Bronchial epithelial cell (primary cell): ENCODE data around the gene GASK1B. TPM values are rescaled to one million over a fixed set of nuclear protein-coding genes. Genes with fewer than 3 reads are reported as not detected.

ENCODE experiments used
- DNase-seq: peaks from one replicate; pipeline ENCODE4 v3.0.0-alpha.2; 2010; ENCODE audit warnings: low read depth
- FAIRE-seq: peaks from 2 replicates; lab custom pipeline; 2011; peaks lifted over from hg19 to GRCh38; lab: Jason Lieb, UNC
- H3K27me3 ChIP-seq: 2 replicates; pipeline ENCODE4 v1.5.1; 2011; ENCODE audit warnings: low read length; ENCODE audit not compliant: control insufficient read depth, insufficient read depth
- H3K36me3 ChIP-seq: 2 replicates; pipeline ENCODE4 v1.5.1; 2011; ENCODE audit warnings: low read length; ENCODE audit not compliant: control insufficient read depth, insufficient read depth
- H3K4me3 ChIP-seq: 2 replicates; pipeline ENCODE4 v1.5.1; 2011; ENCODE audit warnings: mild to moderate bottlenecking, low read depth, low read length, control low read depth
- CTCF ChIP-seq: IDR thresholded peaks from 2 replicates; pipeline ENCODE4 v1.5.1; 2011; ENCODE audit warnings: mild to moderate bottlenecking, moderate library complexity, low read length, control low read depth, inconsistent platforms; ENCODE audit not compliant: insufficient read depth, severe bottlenecking
- total RNA-seq: library from RNA; depleted of rRNA; stranded (reverse); fragments of >200 nt; gene quantifications from 2 replicates; pipeline ENCODE4 v1.2.1, GENCODE V29; 2014

GASK1B gene
- total RNA-seq, 1 donor from 2014 or later, result 2.1 TPM

- FAIRE-seq, result no peak
- no peak for TF ChIP-seq CTCF
These were observed 29.7 kb upstream of the GASK1B start for GRCh38 chr4:158202481-158202880.

DNA sequence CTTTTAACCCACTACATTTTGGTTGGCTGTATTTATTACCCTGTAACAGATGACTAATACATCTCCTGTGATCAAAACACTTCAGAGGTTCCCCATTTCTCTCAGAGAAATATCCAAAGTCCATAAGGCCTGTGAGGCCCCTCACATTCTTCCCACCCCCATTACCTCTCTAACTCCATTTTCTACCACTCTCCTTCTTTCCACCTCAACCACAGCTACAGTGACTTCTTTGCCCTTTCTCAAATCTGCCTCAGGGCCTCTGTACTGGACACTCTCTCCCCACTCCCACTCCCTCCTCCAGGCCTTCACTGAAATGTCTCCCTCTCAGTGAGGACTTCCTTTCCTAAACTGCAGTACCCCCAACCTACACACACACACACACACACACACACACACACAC lies 29.1 kb upstream of the GASK1B start:
- Histone ChIP-seq H3K4me3 (no peak overlapping the region), H3K27me3 (no peaks in the 10 kb centered on the region), H3K36me3 (peaks cover 1% of the 10 kb centered on the region)
- no peak for DNase-seq
- TF ChIP-seq CTCF, result no peak
- FAIRE-seq, result no peak

More at GRCh38 chr4:158202481-158202880, 29.7 kb upstream of the GASK1B start:
- H3K4me3 ChIP-seq, result no peak overlapping the region
- H3K36me3 ChIP-seq, result peaks cover 1% of the 10 kb centered on the region
- DNase-seq, result no peak
- H3K27me3 ChIP-seq, result no peaks in the 10 kb centered on the region

GRCh38 chr4:158201322-158201721 lies 28.5 kb upstream of the GASK1B start:
- DNase-seq, result no peak
- Histone ChIP-seq H3K36me3 (peaks cover 1% of the 10 kb centered on the region), H3K27me3 (no peaks in the 10 kb centered on the region), H3K4me3 (no peak overlapping the region)
- no peak for TF ChIP-seq CTCF
- peak; percentile 75 for FAIRE-seq

DNA sequence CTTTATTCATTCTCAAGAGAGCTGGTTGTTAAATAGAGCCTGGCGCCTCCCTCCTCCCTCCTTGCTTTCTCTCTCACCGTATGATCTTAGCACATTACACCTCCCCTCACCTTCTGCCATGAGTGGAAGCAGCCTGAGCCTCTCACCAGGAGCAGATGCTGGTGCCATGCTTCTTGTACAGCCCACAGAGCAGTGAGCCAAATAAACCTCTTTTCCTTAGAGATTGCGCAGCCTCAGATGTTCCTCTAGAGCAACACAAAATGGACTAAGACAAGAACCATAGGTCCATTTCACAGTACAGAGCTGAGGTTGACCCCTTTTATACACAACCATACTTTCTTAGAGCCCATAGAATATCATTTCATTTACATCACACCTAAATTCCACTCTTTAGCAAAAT lies 27.4 kb upstream of the GASK1B start:
- H3K36me3 ChIP-seq, result peaks cover 1% of the 10 kb centered on the region
- H3K27me3 ChIP-seq, result no peaks in the 10 kb centered on the region
- DNase-seq, result no peak
- no peak for FAIRE-seq
- TF ChIP-seq CTCF, result no peak
- H3K4me3 ChIP-seq, result no peak overlapping the region

- no peak for FAIRE-seq
- Histone ChIP-seq H3K27me3 (no peaks in the 10 kb centered on the region), H3K36me3 (peaks cover 1% of the 10 kb centered on the region), H3K4me3 (no peak overlapping the region)
- DNase-seq, result no peak
- TF ChIP-seq CTCF, result no peak
These were observed 24.5 kb upstream of the GASK1B start for GRCh38 chr4:158197194-158197776.

GRCh38 chr4:158195297-158195696 lies 22.5 kb upstream of the GASK1B start:
- FAIRE-seq (no peak), DNase-seq (no peak)
- no peaks in the 10 kb centered on the region for H3K27me3 ChIP-seq
- TF ChIP-seq CTCF, result no peak
- no peaks in the 10 kb centered on the region for H3K36me3 ChIP-seq
- no peak overlapping the region for H3K4me3 ChIP-seq
